ENCODE measurements around the gene TRAF2.
A peak's percentile ranks its signal among the peaks of the same experiment; 100 is the strongest.
"Not testable (repeated sequence)": the region's sequence is repeated elsewhere in the genome, so short reads cannot be mapped to it uniquely, and the experiment has no call there.

TRAF2 gene

DNA sequence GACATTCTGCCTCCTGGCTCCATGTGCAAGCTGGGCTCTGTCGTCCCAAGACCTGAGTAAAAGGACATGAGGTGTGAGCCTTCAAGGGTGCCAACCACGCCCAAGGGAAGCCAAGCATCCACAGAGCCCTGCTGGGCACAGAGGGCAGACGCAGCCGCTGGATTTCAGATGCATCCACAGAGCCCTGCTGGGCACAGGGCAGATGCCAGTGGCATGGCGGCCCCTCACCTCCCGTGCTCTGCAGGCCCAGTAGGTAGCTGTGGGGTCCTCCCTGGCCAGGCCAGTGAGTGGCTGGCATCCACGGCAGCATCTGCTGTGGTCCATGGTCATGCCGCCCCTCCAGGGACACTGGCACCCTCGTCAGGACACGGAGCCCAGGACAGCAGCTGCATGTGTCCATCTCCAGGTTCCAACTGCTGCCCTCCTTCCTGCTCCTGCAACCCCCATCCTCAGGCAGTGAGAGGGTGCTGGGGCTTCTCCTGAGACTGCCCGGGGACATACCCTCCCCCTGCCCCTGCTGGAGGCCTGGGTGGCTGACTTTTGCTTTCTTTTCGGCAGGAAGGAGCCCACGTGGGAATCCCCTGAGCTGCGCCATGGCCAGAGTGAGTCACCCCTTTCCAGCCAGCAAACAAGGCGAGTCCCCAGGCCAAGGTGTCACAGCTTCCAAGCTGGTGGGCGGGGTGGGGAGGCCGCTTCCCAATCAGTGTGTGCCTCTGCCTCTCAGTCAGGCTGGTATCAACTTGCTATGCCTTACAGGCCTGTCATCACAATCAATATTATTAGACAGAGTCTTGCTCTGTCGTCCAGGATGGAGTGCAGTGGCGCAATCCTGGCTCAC lies 4.0 kb upstream of the TRAF2 start:
- peak; percentile 92 for DNase-seq

DNA sequence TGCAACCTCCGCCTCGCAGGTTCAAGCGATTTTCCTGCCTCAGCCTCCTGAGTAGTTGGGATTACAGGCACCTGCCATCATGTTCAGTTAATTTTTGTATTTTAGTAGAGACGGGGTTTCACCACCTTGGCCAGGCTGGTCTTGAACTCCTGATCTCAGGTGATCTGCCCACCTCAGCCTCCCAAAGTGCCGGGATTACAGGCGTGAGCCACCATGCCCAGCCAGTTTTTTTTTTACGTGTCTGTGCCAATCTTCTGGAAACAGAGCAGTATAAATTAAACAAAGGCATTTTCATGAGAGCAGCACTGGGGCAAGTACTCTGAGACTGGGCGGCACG lies 3.4 kb upstream of the TRAF2 start:
- DNase-seq = not testable (repeated sequence)

DNA sequence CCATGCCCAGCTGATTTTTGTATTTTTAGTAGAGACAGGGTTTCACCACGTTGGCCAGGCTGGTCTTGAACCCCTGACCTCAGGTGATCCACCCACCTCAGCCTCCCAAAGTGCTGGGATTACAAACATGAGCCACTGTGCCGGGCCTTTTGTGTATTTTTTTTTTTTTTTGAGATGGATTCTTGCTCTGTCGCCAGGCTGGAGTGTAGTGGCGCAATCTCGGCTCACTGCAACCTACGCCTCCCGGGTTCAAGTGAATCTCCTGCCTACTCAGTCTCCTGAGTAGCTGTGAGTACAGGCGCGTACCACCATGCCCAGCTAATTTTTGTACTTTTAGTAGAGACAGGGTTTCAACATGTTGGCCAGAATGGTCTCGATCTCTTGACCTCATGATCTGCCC lies 2.6 kb upstream of the TRAF2 start:
- not testable (repeated sequence) for DNase-seq

DNA sequence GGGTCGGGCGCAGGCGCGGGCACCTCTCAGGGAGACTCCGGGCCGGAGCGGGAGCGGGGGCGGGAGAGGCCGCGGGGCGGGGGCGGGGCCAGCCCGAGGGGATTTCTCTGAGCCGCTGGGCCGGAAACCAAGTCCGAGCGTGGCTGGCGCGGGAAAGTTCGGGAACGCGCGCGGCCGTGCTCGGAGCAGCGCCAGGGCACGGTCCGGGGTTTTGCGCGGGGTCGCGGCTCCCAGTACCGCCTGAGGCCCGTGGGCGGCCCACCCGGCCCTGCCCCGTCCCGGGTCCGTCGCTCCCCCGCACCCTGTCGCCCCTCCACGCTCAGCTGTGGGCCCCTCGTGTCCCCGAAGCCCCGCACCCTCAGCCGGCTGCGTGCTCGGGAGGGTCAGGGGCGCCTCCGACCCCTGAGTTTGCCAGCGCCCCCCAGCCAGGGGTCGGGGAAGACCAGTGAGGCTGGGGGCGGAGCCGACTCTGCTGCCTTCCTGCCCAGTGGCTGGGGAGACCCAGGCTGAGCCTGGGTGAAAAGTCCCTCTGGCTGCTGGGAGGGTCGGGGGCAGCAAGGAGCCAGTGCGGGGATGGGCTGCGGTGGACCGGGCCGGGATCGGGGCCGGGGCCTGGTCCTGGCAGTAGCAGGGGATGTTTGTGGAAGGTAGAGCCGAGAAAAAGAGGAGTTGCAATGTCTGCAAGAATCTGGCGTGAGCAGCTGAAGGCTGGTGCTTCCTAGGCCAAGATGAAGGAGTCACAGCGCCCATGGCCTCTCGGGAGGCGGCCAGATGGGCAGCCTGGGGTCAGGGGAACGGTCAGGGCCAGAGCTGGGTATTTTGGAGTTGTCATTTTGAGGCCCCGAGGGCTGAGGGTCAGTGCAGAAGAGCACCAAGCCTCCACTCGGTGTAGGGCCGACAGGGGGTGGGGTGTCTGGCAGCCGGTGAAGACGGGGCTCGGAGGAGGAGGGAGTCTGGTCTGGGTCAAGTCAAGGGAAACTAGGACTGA lies 588 bp downstream of the TRAF2 start:
- DNase-seq = peak; percentile 25

GRCh38 chr9:136888454-136888853 lies 2.1 kb downstream of the TRAF2 start:
- DNase-seq = no peak

DNA sequence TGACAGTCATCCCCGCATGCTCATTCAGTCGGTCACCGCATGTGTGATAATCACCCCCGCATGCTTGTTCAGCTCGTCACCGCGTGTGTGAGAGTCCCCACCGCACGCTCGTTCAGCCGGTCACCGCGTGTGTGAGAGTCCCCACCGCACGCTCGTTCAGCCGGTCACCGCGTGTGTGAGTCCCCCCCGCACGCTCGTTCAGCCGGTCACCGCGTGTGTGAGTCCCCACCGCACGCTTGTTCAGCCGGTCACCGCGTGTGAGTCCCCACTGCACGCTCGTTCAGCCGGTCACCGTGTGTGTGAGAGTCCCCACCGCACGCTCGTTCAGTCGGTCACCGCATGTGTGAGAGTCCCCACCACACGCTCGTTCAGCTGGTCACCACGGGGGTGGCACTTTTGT lies 3.5 kb downstream of the TRAF2 start:
- DNase-seq = no peak

- DNase-seq = no peak
Measured at GRCh38 chr9:136890661-136891060, 4.3 kb downstream of the TRAF2 start.

GRCh38 chr9:136896027-136896426 lies 9.7 kb downstream of the TRAF2 start:
- no peak for DNase-seq

GRCh38 chr9:136898483-136899100 lies 12.3 kb downstream of the TRAF2 start:
- DNase-seq = no peak

- DNase-seq = no peak
Measured at GRCh38 chr9:136899196-136899595, 12.9 kb downstream of the TRAF2 start.

DNA sequence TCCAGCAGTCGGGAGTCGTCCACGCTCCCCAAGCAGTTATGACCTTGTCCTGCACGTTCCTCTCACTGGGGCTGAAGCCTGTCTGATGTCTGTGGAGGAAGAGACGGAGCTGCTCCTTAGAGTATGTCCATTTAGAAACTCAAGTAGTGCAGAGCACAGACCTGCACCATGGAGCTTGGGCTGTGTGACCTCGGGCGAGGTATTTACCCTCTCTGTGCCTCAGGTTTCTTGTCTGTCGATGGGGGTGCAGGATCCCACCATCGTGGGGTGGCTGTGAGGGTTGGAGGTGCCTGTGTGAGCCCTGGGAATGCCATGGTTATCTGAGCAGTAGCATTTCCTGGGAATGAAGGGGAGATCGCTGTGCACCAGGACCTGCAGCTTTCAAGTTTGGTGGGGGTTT lies 14.2 kb downstream of the TRAF2 start:
- no peak for DNase-seq

- no peak for DNase-seq
Measured at GRCh38 chr9:136900988-136901515, 14.7 kb downstream of the TRAF2 start.

GRCh38 chr9:136901516-136902258 lies 15.4 kb downstream of the TRAF2 start:
- DNase-seq = peak; percentile 80

DNA sequence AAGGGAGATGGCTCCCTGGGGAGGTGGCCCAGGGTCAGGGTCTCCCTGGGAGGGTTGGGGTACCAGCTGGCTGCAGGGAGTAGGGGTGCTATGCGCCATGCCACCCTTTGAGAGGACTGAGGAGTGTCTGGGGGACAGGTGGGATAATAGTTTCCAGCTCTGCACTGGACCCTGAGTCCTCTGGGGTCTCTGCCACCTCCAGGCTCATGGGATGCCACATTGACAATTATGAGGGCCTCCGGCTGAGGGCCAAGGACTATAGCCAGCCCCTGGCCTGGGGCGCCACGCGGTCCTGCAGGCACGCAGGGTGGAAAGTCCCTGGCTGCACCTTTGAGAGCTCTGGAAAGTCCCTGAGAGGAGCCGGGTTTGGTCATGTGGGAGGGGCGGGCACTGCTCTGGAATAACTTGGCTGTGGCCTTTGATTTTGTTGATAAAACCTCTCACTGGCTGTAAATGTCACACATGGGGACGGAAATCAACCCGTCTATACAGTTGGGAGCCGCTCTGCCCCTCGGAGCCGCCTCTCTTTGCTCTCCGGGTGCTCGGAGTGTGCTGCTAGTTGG lies 16.0 kb downstream of the TRAF2 start:
- peak; percentile 92 for DNase-seq

DNA sequence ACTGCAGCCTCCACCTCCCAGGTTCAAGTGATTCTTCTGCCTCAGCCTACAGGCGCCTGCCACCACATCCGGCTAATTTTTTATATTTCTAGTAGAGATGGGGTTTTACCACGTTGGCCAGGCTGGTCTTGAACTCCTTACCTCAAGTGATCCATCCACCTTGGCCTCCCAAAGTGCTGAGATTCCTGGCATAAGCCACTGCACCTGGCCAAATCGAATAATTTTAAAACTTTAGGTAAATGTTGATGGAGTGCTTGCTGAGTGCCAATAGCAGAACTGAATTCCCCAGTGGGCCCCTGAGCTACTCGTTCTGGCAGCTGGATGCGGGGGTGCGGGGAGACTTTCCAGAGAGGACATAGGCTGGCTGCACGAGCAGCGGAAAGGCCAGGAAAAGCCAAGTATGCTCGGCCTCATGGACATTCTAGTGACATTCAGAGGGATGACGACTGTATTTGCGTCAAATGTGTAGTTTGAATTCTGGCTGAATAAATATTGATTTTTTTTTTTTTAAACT lies 16.8 kb downstream of the TRAF2 start:
- DNase-seq = peak; percentile 55

- DNase-seq = no peak
Measured at GRCh38 chr9:136906266-136906665, 19.9 kb downstream of the TRAF2 start.

DNA sequence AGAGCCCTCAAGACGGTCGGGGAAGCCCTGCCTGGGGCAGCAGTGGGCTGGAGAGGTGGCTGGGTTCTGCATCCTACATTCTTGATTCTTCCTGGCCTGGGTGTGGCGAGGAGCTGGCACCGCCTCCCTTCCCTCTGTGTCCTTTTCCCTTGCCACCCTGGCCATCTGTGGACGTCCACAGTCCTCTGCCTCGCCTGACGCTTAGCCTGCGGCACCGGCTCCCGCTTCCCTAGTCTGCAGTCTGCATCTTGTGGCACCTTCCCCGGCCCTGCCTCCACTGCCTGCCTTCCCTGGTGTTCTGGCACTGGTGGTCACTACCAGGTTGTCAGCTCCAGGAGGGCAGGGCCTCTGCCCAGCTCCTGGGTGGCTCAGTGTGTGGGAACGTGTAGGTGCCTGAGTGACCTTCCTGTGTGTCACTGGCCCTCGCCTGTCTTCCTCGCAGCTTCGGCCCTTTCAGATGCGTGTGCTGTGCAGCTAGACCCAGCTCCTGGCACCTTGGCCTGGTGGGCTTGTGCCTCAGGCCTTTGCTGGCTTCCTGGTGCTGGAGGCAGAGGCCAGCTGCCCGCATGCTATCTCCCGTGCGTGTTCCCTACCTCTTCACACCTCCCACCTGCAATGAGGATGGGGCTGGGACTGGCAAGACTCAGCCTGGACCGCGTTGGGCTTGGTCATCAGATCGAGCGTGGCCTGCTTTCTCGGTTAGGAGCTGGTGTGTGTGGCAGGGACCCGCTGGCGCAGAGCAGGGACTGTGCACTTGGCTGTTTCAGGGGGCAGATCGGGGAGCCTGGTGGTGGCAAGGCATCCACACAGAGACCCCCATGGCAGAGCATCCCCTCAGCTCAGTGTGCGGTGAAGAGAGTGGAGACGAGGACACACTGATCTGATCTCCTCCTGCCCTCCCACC lies 20.9 kb downstream of the TRAF2 start:
- DNase-seq = no peak

DNA sequence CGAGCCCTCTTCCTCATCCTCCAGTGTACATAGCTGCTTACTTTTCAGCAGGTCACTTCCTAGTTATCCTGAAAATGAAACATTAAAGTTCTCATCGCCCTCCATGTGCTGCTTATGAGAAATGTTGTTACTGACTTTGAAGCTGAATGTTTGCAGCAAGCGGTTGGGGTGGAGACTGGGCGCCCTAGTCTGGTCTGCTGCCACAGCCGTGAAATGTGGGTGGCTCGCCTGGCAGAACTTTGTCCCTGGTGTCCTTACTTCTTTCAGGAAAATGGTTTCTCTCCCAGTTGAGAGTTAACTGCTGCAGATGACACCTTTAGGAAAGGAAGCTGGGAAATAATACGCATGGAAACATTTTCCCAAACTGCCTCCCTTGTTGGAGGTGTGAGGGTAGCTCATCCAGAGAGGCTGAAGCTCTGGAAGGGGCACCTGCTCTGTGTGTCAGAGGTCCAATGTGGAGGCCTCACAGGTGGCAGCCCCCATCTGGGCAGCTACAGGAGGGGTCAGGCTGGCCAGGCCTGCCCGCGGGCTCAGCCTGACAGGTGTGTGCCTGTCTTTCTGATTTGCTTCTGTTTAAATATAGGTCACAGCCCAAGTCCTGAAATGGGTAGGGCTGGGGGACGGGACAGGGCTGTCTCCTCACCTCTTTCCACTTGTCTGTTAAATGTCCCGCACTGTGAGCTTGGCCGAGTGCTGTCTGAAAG lies 24.0 kb downstream of the TRAF2 start:
- DNase-seq = no peak

- DNase-seq = no peak
Measured at GRCh38 chr9:136910901-136911245, 24.6 kb downstream of the TRAF2 start.
